Measurements from ENCODE around the gene NRM. TPM values are rescaled to one million over a fixed set of nuclear protein-coding genes. Genes with fewer than 3 reads are reported as not detected.

Gene NRM, protein sequence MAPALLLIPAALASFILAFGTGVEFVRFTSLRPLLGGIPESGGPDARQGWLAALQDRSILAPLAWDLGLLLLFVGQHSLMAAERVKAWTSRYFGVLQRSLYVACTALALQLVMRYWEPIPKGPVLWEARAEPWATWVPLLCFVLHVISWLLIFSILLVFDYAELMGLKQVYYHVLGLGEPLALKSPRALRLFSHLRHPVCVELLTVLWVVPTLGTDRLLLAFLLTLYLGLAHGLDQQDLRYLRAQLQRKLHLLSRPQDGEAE
- 3.8 and 5.3 TPM in 2 replicates for total RNA-seq (2022)
- Bru-seq, nascent RNA, result percentile 39 among the genes with signal in this experiment
- BruChase-seq, experiment 1, labeled RNA remaining after a 6-hour chase, result percentile 61 among the genes with signal in this experiment
- BruChase-seq, experiment 2, labeled RNA remaining after a 2-hour chase, result percentile 47 among the genes with signal in this experiment
- long read RNA-seq, partial matches to known transcripts, result 2 of 4 reads
- long read RNA-seq, other reads (novel, unspliced or antisense), result 0 of 4 reads

DNA sequence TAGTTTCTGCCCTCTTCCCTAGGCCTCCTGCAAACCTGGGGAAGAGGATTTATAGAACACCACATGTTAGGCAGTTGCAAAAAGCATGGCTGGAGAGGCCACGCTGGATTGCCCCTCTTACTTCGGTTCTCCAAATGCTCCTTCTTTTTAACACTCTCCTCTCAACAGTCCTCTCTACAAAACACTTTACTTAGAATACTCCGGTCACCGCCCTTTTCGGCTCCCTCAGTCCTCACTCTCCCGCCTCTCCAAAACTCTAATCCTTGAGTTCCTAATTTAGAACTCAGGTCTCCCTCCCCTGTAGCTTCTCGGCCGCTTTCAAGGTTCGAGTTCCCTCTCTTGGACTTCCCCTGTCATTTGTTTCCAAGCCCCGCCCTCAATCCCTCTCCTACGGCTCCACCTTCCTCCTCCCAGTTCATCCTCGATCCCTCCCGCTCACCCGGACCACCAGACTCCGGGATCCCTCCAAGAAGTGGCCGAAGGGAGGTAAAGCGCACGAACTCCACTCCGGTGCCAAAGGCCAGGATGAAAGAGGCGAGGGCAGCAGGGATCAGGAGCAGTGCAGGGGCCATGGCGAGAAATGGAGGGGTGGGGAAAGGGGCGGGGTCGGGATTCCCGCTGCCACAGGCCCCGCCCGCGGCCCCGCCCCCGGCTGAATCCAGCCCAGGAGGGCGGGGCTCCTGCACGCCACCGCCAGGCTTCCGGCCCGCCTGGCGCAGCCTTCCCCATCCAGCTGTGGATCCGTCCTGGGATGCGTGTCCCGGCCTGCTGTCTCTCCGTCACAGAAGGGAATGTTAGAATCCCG, at the start of gene NRM:
TSS of gene NRM (minus strand) at position 582 of the 805 bp plus-strand sequence. CDS start at position 572, 10 bp downstream.
- intact Hi-C loops (cut with micrococcal nuclease), result no loop called here
- Mint-ChIP-seq H3K27ac (ENCODE audit: low read depth, unreplicated experiment) (peak within 1 kb of the TSS; percentile 90), H3K27me3 (ENCODE audit: insufficient read depth, unreplicated experiment) (no peaks in the 10 kb centered on the region), H3K9me3 (ENCODE audit: unreplicated experiment) (no peaks in the 10 kb centered on the region), H3K4me1 (ENCODE audit: insufficient read depth, unreplicated experiment) (peaks cover 47% of the 10 kb centered on the region), H3K36me3 (ENCODE audit: insufficient read depth, unreplicated experiment) (peaks cover 2% of the 10 kb centered on the region), H3K4me3 (ENCODE audit: unreplicated experiment) (peak within 1 kb of the TSS; percentile 94)
- BruUV-seq (replicated peaks), result no TSS peak
- TF ChIP-seq, protein P1, sequence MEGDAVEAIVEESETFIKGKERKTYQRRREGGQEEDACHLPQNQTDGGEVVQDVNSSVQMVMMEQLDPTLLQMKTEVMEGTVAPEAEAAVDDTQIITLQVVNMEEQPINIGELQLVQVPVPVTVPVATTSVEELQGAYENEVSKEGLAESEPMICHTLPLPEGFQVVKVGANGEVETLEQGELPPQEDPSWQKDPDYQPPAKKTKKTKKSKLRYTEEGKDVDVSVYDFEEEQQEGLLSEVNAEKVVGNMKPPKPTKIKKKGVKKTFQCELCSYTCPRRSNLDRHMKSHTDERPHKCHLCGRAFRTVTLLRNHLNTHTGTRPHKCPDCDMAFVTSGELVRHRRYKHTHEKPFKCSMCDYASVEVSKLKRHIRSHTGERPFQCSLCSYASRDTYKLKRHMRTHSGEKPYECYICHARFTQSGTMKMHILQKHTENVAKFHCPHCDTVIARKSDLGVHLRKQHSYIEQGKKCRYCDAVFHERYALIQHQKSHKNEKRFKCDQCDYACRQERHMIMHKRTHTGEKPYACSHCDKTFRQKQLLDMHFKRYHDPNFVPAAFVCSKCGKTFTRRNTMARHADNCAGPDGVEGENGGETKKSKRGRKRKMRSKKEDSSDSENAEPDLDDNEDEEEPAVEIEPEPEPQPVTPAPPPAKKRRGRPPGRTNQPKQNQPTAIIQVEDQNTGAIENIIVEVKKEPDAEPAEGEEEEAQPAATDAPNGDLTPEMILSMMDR (IDR thresholded peaks at IDR 0.05; ENCODE audit: unreplicated experiment), result no peak
- peak; percentile 94 for DNase-seq (ENCODE audit: unreplicated experiment)
- ChIA-PET POLR2A (interaction anchor here (0.6 to 13.9 kb wide), 20 partner anchors 8 to 710 kb away, joined by 3 to 477 read pairs (median 7); partner anchors contain the start of genes ABCF1, DHX16, MDC1 and MRPS18B), CTCF (interaction anchor here (0.6 to 5.5 kb wide), 6 partner anchors 11 to 149 kb away, joined by 3 to 62 read pairs (median 14); no protein-coding TSS in a partner anchor)

DNA sequence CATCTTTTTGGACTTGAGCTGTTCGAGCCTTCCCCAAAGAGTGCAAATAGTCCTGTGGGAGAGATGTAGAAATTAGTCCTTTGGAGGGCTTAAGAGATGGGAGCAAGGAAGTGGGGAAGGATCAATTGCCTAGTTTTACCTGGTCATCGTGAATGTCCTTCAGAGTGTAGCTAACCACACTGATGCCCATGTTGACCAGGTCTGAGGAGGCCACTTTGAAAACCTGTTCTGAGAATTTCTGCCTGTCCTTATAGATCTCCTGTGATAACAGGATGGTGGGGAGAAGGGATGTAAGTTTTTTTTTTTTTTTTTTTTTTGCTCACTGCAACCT, 49.7 kb upstream of the NRM start:
- Mint-ChIP-seq H3K27ac (ENCODE audit: low read depth, unreplicated experiment) (no peak overlapping the region), H3K4me1 (ENCODE audit: insufficient read depth, unreplicated experiment) (peaks cover 34% of the 10 kb centered on the region), H3K36me3 (ENCODE audit: insufficient read depth, unreplicated experiment) (peaks cover 82% of the 10 kb centered on the region), H3K9me3 (ENCODE audit: unreplicated experiment) (no peaks in the 10 kb centered on the region), H3K27me3 (ENCODE audit: insufficient read depth, unreplicated experiment) (no peaks in the 10 kb centered on the region), H3K4me3 (ENCODE audit: unreplicated experiment) (peak overlapping the region; percentile 22)
- ChIA-PET CTCF (interaction anchor here (0.6 to 3.6 kb wide), 7 partner anchors 10 to 328 kb away, joined by 3 to 35 read pairs (median 5); no protein-coding TSS in a partner anchor), POLR2A (interaction anchor here (0.5 to 1.8 kb wide), 6 partner anchors 9 to 775 kb away, joined by 3 to 6 read pairs (median 4); no protein-coding TSS in a partner anchor)
- TF ChIP-seq, protein P1 (IDR thresholded peaks at IDR 0.05; ENCODE audit: unreplicated experiment), result no peak
- no TSS peak for BruUV-seq (replicated peaks)
- intact Hi-C loops (cut with micrococcal nuclease), result loop anchor here (5.0 kb wide), 2 partner anchors 332 to 347 kb away; no protein-coding TSS in a partner anchor
- no peak for DNase-seq (ENCODE audit: unreplicated experiment)

DNA sequence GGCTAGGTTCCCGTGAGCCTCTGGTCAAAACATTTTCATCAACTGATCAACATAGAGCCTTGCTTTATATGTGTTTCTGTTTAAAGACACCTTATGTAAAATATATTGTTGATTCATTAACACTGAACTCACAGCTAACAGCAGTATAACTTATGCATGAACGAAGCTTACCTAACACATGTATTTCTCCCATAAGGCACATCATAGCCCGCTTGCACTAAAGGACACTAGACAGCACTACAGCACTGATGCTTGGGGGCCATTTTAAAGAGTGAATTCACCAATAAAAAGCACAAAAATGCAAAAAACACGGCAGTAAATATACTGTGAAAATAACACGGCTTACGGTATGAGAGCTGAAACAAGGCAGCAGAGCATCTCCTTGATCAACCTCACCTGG, 47.7 kb upstream of the NRM start:
- Mint-ChIP-seq H3K27me3 (ENCODE audit: insufficient read depth, unreplicated experiment) (no peaks in the 10 kb centered on the region), H3K4me3 (ENCODE audit: unreplicated experiment) (no peak overlapping the region), H3K4me1 (ENCODE audit: insufficient read depth, unreplicated experiment) (peaks cover 23% of the 10 kb centered on the region), H3K36me3 (ENCODE audit: insufficient read depth, unreplicated experiment) (peaks cover 87% of the 10 kb centered on the region), H3K9me3 (ENCODE audit: unreplicated experiment) (no peaks in the 10 kb centered on the region), H3K27ac (ENCODE audit: low read depth, unreplicated experiment) (no peak overlapping the region)
- TF ChIP-seq, protein P1 (IDR thresholded peaks at IDR 0.05; ENCODE audit: unreplicated experiment), result no peak
- BruUV-seq (replicated peaks), result no TSS peak
- DNase-seq (ENCODE audit: unreplicated experiment), result no peak
- intact Hi-C loops (cut with micrococcal nuclease), result no loop called here
- ChIA-PET POLR2A (interaction anchor here (0.8 to 1.9 kb wide), 4 partner anchors 12 to 147 kb away, joined by 3 to 5 read pairs (median 4); partner anchors contain the start of genes MRPS18B and PPP1R10), CTCF (interaction anchor here (0.6 to 1.8 kb wide), 5 partner anchors 59 to 341 kb away, joined by 3 to 7 read pairs (median 5); no protein-coding TSS in a partner anchor)

Data from MCF 10A (cell line).